CD4-positive, alpha-beta T cell treated with Interleukin-6 for 4 hours (primary cell): ENCODE measurements around the gene RAPGEF2.
"Not testable (repeated sequence)": the region's sequence is repeated elsewhere in the genome, so short reads cannot be mapped to it uniquely, and the experiment has no call there.

Source experiments
- DNase-seq: peaks from one replicate; pipeline ENCODE4 v3.0.0-alpha.2; 2020; ENCODE audit warnings: mixed read lengths

The RAPGEF2 gene

GRCh38 chr4:159098482-159099127 is 4.3 kb upstream of the RAPGEF2 start:
- no peak for DNase-seq

- no peak for DNase-seq
Observed at GRCh38 chr4:159101988-159102621, 774 bp upstream of the RAPGEF2 start.

GRCh38 chr4:159103384-159103990 is 608 bp downstream of the RAPGEF2 start:
- no peak for DNase-seq

DNA sequence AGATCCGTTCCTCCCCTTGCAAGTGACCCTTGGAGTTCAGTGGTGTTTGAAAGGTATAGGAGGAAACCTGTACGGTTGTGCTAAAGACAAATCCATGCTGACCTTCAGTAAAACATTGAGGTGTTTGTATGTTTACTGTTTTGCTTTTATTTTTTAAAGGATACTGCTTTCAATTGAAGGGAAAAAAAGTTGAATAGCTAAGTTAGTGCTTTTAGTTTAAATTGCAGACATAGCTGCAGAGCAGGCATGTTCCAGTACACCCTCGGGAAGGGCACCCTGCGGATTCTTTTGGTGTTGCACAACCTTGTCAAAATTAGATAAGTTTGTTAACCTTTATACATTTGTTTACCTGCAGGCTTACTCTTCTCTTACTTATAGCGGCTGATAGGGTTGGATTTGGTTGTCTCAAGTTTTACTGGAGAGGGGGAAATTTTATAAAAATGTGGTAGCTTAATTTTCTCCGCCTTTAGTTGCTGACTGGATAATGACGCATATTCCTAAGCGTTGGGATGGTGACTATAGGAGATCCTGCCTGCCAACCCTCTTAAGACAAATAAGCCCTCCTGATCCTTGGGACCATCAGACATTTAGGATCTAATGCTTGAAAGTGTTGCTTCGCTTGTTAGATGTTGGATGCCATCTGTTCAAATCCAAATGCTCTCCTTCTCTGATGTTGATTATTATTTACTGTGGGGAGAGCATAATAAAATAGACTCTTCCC is 2.0 kb downstream of the RAPGEF2 start:
- DNase-seq, result no peak

- no peak for DNase-seq
Observed at GRCh38 chr4:159105761-159106243, 2.9 kb downstream of the RAPGEF2 start.

GRCh38 chr4:159106636-159107035 is 3.8 kb downstream of the RAPGEF2 start:
- DNase-seq, result no peak

DNA sequence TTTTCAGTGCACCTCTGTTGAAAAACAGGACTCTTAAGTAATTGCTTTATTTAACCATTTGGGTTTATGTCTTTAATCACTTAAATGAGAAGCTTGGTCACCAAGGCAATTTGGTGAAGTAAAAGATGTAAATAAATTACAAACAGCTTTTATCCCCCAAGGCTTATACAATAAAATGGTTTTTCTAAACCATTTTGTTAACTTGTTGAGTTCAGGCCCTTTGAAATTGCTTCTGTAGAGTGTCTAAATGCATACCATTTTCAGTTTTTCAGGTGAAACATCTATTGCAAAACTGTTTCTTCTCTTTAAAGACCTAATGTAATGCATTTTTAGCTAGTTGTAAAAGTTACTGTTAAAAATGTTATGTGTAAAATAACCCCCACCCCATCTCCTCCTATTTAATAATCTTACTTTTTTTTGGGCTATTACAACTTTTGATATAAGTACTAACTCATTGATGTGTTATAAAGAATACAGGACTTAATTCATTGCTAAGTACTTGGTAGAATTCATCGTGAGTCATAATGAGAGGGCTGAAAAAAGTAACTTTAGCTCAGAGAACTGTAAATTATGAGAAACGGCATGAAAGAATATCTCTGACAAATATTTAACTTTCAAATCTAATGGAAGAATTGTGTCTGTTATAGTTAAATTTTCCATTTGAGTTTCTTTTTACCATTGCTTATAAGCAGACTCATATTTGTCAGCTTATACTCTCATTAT is 4.5 kb downstream of the RAPGEF2 start:
- DNase-seq, result no peak

DNA sequence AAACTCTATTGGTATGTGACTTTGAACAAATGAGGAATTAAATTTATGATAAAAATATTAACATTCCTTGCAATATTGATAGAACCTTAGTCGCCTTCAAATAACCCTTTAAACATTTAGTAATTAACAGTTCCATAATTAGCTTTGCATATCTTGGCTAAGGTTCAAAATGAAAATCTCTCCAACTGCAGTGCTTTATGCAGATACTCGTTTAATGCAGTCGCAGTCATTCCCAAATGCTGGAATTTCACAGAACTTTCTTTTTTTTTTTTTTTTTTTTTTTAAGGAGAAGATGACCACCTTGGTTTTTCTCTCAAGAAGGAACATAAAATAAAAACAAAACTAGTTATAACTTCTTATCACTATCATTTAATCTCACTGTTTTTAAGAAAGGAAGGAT is 5.2 kb downstream of the RAPGEF2 start:
- DNase-seq, result no peak

DNA sequence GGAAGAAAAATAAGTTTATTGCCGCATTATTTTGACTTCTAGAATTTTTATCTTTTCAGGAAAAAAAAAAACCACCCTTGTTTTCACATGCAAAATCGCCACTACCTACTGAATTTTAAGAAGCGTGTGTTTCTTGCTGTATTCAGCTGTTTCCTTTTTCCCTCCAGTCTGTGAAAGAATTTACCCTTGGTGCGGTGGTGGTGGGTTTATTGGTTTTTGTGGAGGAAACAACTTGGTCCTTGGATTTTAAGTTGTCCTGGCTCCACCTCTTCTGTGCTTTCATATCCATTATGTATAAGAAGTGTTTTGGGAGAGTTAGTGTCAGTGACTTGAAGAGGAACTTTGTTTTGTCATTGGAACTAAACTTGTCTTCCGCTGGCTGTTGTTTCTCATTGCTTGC is 8.1 kb downstream of the RAPGEF2 start:
- DNase-seq, result no peak

GRCh38 chr4:159111416-159111815 is 8.5 kb downstream of the RAPGEF2 start:
- DNase-seq, result no peak

GRCh38 chr4:159113366-159113765 is 10.5 kb downstream of the RAPGEF2 start:
- DNase-seq, result not testable (repeated sequence)

DNA sequence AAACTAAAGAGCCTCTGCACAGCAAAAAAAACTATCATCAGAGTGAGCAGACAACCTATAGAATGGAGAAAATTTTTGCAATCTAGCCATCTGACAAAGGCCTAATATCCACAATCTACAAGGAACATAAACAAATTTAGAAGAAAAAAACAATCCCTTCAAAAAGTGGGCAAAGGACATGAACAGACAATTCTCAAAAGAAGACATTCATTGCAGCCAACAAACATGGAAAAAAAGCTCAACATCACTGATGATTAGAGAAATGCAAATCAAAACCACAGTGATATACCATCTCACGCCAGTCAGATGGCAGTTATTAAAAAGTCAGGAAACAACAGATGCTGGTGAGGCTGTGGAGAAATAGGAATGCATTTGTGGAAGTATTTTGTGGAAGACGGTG is 13.2 kb downstream of the RAPGEF2 start:
- not testable (repeated sequence) for DNase-seq

DNA sequence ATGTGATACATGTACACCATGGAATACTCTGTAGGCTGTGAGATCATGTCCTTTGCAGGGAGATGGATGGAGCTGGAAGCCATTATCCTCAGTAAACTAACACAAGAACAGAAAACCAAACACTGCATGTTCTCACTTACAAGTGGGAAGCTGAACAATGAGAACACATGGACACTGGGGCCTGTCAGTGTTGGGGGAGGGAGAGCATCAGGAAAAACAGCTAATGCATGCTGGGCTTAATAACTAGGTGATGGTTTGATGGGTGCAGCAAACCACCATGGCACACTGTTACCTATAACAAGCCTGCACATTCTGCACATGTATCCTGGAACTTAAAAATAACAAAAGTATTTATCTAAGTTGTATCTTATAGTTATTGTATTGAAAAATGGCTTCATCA is 13.8 kb downstream of the RAPGEF2 start:
- not testable (repeated sequence) for DNase-seq

- DNase-seq, result no peak
Observed at GRCh38 chr4:159117564-159117963, 14.7 kb downstream of the RAPGEF2 start.

GRCh38 chr4:159117968-159118367 is 15.1 kb downstream of the RAPGEF2 start:
- no peak for DNase-seq

GRCh38 chr4:159121371-159121770 is 18.5 kb downstream of the RAPGEF2 start:
- no peak for DNase-seq

GRCh38 chr4:159126716-159127115 is 23.8 kb downstream of the RAPGEF2 start:
- DNase-seq, result no peak

- DNase-seq, result no peak
Observed at GRCh38 chr4:159127745-159128518, 25.1 kb downstream of the RAPGEF2 start.

- no peak for DNase-seq
Observed at GRCh38 chr4:159129814-159130550, 27.1 kb downstream of the RAPGEF2 start.

DNA sequence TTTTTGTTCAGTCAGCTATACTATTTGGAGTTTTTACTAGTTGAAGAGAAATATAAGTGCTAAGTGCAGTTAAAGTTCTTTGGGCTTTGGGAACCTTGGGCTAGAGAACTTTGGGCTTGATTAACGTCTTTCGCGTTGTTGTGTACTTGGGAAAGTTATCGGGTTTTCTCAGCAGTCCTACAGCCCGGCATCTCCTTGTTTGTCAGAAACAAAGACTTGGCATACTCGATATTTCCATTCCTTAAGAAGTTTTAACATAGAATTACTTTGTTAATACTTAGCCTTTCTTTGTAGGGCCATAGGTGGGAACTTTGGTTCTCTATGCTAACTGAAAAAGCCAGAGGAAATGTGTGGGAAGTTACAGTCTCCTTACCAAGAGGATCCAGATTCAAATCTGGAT is 28.7 kb downstream of the RAPGEF2 start:
- no peak for DNase-seq

DNA sequence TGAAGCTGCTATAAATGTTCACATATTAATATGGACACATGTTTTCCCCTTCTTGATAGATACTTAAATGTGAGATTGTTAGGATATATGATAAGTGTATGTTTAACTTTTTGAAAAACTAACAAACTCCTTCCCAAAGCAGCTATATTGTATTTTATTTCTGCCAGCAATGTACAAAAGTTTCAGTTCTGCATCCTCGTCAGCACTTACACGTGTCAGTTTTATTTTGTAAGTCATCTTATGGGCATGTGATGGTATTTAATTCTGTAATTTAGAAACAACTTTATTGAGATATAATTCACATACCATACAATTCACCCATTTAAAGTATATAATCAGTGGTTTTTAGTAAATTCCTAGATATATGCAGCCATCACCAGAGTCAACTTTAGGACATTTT is 31.6 kb downstream of the RAPGEF2 start:
- DNase-seq, result no peak
